TTC549 (cell line): Measurements from ENCODE around the gene CENPE.

Experiments
- FAIRE-seq: peaks from 2 replicates; lab custom pipeline; 2012; peaks lifted over from hg19 to GRCh38; lab: Jason Lieb, UNC

Gene CENPE

DNA sequence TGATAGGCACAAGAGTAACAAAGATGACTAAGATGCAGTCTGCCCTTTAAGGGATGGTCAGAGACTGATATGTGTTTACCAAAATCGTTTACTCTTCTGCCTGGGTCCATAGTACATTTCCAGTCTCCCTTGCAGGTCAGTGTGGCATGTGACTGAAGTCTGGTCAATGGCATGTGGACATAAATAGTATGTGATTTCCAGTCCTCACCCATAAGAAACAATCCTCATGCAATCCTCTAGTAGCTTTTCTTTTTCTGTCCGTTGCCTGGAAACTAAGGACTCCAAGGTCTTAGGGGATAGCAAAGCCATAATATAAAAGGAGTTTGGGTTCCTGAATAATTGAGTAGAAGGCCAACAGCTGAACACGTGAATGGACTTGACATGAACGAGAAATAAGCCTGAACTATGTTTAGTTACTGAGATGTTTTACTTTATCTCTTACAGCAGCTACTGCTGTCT, 122.7 kb downstream of the CENPE start:
- FAIRE-seq: no peak

DNA sequence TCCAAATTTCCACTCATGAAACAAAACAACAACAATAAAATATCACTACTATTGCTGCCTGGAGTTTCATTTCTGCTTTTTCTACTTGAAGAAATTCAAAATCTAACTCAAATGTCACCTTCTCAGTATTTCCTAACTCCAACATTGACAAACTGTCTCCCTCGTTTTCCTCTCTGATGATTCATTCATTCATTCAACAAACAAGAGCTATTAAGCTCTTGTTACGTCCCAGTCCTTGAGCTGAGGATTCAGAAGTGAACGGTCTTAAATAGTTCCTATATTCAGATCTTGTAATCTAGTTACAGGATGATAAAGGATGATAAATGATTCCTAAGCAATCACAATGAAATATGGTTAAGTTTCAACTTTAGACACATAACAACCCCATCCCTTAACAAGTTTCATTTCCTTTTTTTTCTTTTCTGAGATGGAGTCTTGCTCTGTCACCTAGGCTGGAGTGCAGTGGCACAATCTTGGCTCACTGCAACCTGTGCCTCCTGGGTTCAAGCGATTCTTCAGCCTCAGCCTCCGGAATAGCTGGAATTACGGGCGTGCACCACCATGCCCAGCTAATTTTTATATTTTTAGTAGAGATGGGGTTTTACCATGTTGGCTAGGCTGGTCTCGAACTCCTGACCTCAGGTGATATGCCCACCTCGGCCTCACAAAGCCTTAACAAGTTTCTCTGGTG, 123.3 kb downstream of the CENPE start:
- no peak for FAIRE-seq

DNA sequence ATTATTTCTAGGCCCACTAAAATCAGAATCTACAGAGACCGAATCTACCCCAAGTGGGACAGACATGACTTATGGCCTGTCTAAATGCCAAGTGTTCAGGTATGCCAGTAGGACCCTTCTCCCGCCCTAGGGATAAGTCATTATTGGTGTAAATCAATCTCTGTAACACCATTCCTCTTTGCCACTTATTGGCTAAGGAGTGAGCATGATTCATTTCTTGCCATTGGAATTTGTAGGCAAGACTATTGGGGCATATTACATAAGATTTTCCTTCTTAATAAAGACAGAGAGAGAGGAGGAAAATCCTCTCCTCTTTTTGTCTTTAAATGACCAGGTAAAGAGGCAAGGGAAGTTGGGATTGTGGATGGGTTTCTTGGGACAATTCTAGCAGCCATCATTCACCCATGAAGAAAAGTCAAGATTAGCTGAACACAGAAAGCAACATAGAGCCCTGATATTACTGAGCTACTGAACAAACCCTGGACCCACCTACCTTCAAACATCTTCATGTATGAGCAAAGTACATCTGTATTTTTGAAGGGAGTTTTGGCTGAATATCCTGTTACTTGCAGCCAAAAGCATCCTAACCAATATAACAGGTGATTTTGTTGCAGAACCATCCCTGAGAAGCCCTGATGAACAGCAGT, 124.2 kb downstream of the CENPE start:
- no peak for FAIRE-seq

GRCh38 chr4:103067841-103068547, 130.1 kb downstream of the CENPE start:
- FAIRE-seq: no peak

- no peak for FAIRE-seq
Observed at GRCh38 chr4:103060453-103061148, 137.5 kb downstream of the CENPE start.
